Measurements from ENCODE around the gene MALT1.
A peak's percentile ranks its signal among the peaks of the same experiment; 100 is the strongest.

The MALT1 gene

DNA sequence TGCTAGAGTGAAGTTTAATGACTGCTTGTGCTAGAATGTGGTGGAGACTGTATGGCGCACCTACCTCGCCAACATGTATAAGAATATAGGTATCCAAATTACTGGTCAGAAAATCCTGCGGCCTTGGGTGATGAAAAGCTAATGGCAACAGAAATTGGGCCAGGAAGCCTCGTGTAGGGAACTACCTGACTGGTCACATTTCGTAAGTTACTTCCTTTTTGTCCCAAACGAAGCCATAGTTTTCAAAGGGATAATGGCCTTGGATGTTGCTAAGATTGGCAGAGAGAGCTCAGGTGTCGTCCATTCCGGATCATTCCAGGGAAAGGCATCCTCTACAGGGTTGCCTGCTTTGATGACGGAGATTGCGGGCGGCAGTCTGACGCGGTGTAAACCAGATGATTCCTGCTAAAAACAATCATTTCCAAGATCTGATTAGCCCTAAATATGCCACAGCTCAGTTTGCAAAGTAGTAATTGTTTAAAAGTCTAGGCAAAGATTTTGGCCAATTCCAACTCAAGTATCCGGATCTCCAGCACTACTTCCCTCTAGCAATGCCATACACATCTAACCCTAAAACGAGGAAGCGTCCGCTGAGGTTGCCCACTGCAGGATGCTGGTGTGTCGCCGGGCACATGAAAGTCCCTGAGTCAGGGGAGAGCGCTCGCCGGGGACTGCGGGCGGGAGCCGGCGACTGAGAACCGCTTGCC lies 708 bp upstream of the MALT1 start:
- TF ChIP-seq Cebpa-rat (IDR thresholded peaks at IDR 0.05), result no peak
- Histone ChIP-seq H3K36me3 (peaks cover 0 to 13% (median 5%) of the 10 kb centered on the region in 11 experiments; a peak in 5 of 22 replicates), H3K27me3 (no peaks in the 10 kb centered on the region), H3K4me1 (peaks cover 48 to 66% (median 61%) of the 10 kb centered on the region in 10 experiments), H3K4me2 (peak overlapping the region; percentile 78 to 96 (median 91)), H3K9ac (peak overlapping the region; percentile 51 to 99 (median 77)), H3K27ac (peak overlapping the region; percentile 41 to 99 (median 90); a peak in 21 of 22 replicates), H3K4me3 (peak overlapping the region; percentile 47 to 89 (median 68)), H4K20me1 (peaks cover 13 to 39% (median 34%) of the 10 kb centered on the region in 11 experiments; a peak in 19 of 22 replicates), H3K9me3 (replicated peaks in 1 of 11) (no peaks in the 10 kb centered on the region)

DNA sequence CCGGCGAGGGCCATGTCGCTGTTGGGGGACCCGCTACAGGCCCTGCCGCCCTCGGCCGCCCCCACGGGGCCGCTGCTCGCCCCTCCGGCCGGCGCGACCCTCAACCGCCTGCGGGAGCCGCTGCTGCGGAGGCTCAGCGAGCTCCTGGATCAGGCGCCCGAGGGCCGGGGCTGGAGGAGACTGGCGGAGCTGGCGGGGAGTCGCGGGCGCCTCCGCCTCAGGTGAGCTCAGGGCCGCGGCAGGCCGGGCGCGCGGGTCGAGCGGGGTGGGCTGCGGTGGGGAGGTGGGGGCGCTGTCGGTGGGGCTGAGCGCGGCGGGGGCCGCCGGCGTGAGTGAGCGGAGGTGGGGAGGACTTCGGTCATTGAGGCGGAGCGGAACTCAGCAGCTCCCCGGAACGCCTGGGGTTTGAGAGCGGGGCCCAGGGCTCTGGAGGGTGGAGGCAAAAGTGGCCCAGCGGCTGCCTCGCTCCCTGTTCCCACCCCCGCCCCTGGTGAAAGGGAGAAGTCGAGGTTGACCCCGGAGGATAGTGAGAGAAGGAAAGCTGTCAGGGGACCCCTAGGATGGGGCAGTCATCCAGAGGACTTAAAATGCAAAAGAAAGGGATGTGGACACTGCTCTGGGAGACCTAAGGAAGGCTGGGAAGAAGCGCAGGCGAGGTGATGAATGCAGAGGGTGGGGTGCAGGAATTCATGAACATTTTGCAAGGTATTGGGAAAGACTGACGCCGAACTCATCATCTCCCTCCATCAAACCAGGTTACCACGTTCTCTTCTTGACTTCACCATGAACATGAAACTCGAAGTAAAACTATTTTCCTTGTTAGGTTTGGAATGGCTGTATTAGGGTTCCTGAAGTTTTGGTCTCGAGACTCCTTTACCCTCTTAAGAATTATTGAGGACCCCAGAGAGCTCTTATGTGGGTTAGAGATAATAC lies 633 bp downstream of the MALT1 start:
- Histone ChIP-seq H3K4me2 (peak overlapping the region; percentile 77 to 94 (median 88)), H3K36me3 (peaks cover 5 to 21% (median 12%) of the 10 kb centered on the region in 11 experiments; a peak in 10 of 22 replicates), H3K27ac (peak overlapping the region; percentile 95 to 99 (median 97)), H3K4me1 (peaks cover 48 to 68% (median 60%) of the 10 kb centered on the region in 10 experiments), H3K9me3 (replicated peaks in 1 of 11) (no peaks in the 10 kb centered on the region), H3K4me3 (peak overlapping the region; percentile 78 to 89 (median 82)), H3K27me3 (no peaks in the 10 kb centered on the region), H4K20me1 (peaks cover 13 to 51% (median 42%) of the 10 kb centered on the region in 11 experiments; a peak in 19 of 22 replicates), H3K9ac (peak overlapping the region; percentile 96 to 99 (median 98))
- no peak for TF ChIP-seq Cebpa-rat (IDR thresholded peaks at IDR 0.05)

DNA sequence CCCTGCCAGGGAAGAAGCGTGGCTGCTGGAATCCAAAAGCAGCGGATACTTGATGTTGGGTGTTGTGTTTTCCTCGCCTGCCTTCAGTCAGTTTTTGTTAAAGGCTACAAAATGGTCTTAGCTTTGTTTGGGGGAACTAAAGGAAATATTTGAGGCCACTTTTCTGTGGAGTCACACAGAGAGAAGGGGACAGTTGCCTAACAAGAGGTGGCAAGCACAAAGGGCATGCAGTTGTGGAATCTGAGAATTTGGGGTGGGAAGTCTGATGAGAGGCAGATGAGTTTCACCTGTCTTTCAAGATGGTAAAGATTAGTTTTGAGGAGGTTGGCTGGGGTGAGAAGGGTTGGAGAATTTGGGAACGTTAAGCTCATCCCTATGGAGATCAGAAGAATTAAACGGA lies 2.9 kb downstream of the MALT1 start:
- Histone ChIP-seq H3K9me3 (replicated peaks in 1 of 11) (no peaks in the 10 kb centered on the region), H3K4me2 (peak overlapping the region; percentile 59 to 94 (median 86); a peak in 21 of 22 replicates), H3K27me3 (no peaks in the 10 kb centered on the region), H4K20me1 (peaks cover 13 to 73% (median 49%) of the 10 kb centered on the region in 11 experiments; a peak in 19 of 22 replicates), H3K9ac (no peak overlapping the region; a peak in 1 of 22 replicates), H3K36me3 (peaks cover 5 to 31% (median 13%) of the 10 kb centered on the region in 11 experiments; a peak in 12 of 22 replicates), H3K27ac (no peak overlapping the region), H3K4me1 (peaks cover 35 to 53% (median 48%) of the 10 kb centered on the region in 10 experiments), H3K4me3 (no peak overlapping the region)
- no peak for TF ChIP-seq Cebpa-rat (IDR thresholded peaks at IDR 0.05)

DNA sequence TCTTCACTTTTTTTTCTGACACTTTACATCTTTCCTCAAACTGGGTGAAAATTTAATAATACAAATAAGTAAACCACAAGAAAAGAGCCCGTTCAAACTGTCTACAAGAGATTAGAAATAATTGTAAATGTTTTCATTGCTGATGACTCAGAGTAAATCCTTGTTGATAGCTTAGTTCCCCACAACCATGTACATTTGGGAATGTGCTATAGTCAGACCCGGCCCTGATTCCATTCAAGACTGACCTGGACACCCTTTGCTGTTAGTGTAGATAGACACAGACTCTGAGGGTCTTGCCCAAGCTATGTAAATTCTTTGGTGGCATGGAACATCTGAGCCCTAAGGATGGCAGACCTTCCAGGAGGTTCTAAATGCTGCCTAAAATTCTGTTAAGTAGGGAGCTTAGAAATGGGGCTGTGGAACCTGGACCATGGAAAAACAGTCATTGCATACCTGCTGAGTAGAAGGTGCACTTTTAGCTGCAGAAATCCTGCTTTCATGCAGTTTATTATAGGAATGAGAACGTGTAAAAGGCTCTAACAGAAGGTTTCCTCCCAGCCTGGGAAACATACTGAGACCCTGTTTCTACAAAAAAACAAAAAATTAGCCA lies 3.7 kb downstream of the MALT1 start:
- Histone ChIP-seq H3K4me1 (peaks cover 27 to 45% (median 39%) of the 10 kb centered on the region in 10 experiments), H3K9ac (no peak overlapping the region; a peak in 1 of 22 replicates), H3K4me3 (no peak overlapping the region), H4K20me1 (peaks cover 13 to 81% (median 54%) of the 10 kb centered on the region in 11 experiments; a peak in 19 of 22 replicates), H3K27ac (no peak overlapping the region), H3K36me3 (peaks cover 5 to 39% (median 21%) of the 10 kb centered on the region in 11 experiments; a peak in 15 of 22 replicates), H3K9me3 (replicated peaks in 1 of 11) (0 out of 22 replicates have a peak, but pooled peaks cover 0 to 5% (median 0%) of the 10 kb centered on the region in 11 experiments), H3K27me3 (no peaks in the 10 kb centered on the region), H3K4me2 (peak overlapping the region; percentile 59 to 94 (median 86); a peak in 14 of 22 replicates)
- no peak for TF ChIP-seq Cebpa-rat (IDR thresholded peaks at IDR 0.05)

DNA sequence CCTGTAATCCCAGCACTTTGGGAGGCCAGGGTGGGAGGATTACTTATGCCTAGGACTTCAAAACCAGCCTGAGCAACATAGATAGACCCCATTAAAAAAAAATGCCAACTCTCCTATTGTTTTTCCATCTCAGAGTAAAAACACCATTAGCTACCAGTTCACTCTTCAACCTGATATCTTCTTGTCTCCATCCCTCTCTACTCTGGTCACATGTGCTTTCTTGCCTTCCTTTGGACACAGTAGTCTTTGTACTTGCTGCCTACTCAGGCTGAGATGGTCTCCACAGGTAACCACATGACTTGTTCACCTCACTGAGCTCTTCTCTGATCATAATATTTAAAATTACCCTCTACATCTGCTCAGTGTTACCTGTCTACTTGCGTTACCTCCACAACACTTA lies 5.0 kb downstream of the MALT1 start:
- Histone ChIP-seq H3K9me3 (replicated peaks in 1 of 11) (0 out of 22 replicates have a peak, but pooled peaks cover 0 to 5% (median 0%) of the 10 kb centered on the region in 11 experiments), H3K4me3 (no peak overlapping the region), H3K9ac (no peak overlapping the region), H3K4me2 (no peak overlapping the region), H3K4me1 (peaks cover 19 to 37% (median 31%) of the 10 kb centered on the region in 10 experiments), H3K27ac (no peak overlapping the region), H3K27me3 (no peaks in the 10 kb centered on the region), H4K20me1 (peaks cover 13 to 94% (median 54%) of the 10 kb centered on the region in 11 experiments; a peak in 19 of 22 replicates), H3K36me3 (peaks cover 11 to 50% (median 27%) of the 10 kb centered on the region in 11 experiments; a peak in 21 of 22 replicates)
- TF ChIP-seq Cebpa-rat (IDR thresholded peaks at IDR 0.05), result no peak

DNA sequence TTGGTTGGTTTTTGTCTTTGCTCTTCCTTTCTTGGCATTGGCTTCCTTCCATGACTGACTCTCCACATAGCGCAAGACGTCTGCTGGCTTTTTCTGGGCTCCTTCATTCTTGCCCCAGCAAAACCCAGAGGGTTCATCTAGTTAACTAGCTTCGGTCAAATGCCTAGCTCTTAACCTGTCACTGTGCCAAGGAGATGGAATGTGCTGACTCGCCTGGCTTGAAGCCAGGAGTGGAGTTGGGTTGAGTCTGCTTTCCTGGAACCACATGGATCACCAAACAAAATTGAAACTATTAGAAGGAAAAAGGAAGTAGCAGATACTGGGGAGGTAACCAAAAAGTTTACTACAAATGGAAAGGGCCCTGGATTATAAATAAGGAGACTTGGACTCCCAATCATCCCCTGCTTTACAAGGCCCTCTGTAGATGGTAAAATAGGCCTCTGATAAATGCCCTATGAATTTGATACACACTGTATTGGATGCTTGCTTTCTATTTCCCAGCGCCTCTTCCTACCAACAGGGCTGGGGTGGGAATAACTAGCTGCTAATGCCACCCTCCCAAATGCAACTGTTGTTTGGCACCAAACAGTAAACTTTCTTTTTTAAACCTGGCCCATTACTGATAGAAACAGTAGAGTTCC lies 11.3 kb downstream of the MALT1 start:
- H3K36me3 ChIP-seq, result peaks cover 66 to 92% (median 77%) of the 10 kb centered on the region in 11 experiments
- H3K9ac ChIP-seq, result no peak overlapping the region
- no peak overlapping the region for H3K27ac ChIP-seq
- peaks cover 0 to 5% (median 0%) of the 10 kb centered on the region in 11 experiments; a peak in 2 of 22 replicates for H3K9me3 ChIP-seq (replicated peaks in 1 of 11)
- TF ChIP-seq Cebpa-rat (IDR thresholded peaks at IDR 0.05), result no peak
- no peak overlapping the region for H3K4me3 ChIP-seq
- H3K4me2 ChIP-seq, result peak overlapping the region in 5 of 11 experiments; percentile 19 to 58 (median 33); a peak in 8 of 22 replicates
- peaks cover 0 to 11% (median 4%) of the 10 kb centered on the region in 10 experiments; a peak in 12 of 20 replicates for H3K4me1 ChIP-seq
- H4K20me1 ChIP-seq, result peaks cover 4 to 91% (median 30%) of the 10 kb centered on the region in 11 experiments; a peak in 14 of 22 replicates
- no peaks in the 10 kb centered on the region for H3K27me3 ChIP-seq

DNA sequence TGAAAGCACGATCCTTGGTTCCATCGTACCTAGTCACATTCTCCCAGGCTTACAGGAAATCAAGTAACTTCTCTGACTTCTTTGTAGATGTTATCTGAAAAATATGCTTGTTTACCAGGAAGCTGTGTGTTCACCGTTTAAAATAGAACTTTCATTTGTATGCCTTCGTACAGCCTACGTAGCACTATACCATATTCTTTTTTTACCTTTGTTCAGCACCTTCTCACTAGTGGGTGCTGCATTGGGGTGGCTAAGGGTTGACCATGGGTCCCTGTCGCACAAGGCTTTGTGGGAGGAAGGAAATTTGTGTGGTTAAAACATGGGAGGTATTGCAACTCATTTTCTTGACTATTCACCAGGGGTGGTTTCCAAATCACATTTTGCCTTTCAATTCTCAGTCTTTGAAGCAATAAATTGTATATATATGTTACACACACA lies 16.6 kb downstream of the MALT1 start:
- no peak overlapping the region for H3K4me3 ChIP-seq
- H3K27ac ChIP-seq, result no peak overlapping the region
- TF ChIP-seq Cebpa-rat (IDR thresholded peaks at IDR 0.05), result no peak
- peaks cover 0 to 10% (median 7%) of the 10 kb centered on the region in 10 experiments; a peak in 16 of 20 replicates for H3K4me1 ChIP-seq
- peaks cover 84 to 96% (median 87%) of the 10 kb centered on the region in 11 experiments for H3K36me3 ChIP-seq
- H3K9me3 ChIP-seq (replicated peaks in 1 of 11), result peaks cover 0 to 29% (median 13%) of the 10 kb centered on the region in 11 experiments; a peak in 14 of 22 replicates
- no peak overlapping the region for H3K9ac ChIP-seq
- H4K20me1 ChIP-seq, result peaks cover 0 to 85% (median 10%) of the 10 kb centered on the region in 11 experiments; a peak in 12 of 22 replicates
- H3K27me3 ChIP-seq, result no peaks in the 10 kb centered on the region
- H3K4me2 ChIP-seq, result peak overlapping the region in 4 of 11 experiments; percentile 13 to 34 (median 15); a peak in 6 of 22 replicates
